ENCODE data around the gene NQO2.
"Not testable (repeated sequence)": the region's sequence is repeated elsewhere in the genome, so short reads cannot be mapped to it uniquely, and the experiment has no call there.

NQO2 gene

DNA sequence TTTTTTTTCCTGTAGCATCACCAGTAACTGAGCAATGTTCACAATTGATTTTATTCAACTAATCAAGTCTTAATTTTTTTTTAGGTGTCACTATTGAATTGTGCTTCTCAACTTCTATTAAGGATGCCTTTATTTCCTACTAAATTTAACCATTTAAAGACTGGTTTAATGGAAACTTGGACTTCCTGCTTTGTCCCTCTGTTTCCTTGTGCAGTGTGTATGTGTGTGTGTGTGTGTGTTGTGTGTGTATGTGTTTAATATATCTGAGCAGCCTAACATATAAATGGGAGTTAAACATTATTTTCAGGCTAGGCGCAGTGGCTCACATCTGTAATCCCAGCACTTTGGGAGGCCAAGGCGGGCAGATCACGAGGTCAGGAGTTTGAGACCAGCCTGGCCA, 30.1 kb upstream of the NQO2 start:
- DNase-seq (ENCODE audit: low read depth in 3 of 3, low spot score in 1 of 3), result no peak

DNA sequence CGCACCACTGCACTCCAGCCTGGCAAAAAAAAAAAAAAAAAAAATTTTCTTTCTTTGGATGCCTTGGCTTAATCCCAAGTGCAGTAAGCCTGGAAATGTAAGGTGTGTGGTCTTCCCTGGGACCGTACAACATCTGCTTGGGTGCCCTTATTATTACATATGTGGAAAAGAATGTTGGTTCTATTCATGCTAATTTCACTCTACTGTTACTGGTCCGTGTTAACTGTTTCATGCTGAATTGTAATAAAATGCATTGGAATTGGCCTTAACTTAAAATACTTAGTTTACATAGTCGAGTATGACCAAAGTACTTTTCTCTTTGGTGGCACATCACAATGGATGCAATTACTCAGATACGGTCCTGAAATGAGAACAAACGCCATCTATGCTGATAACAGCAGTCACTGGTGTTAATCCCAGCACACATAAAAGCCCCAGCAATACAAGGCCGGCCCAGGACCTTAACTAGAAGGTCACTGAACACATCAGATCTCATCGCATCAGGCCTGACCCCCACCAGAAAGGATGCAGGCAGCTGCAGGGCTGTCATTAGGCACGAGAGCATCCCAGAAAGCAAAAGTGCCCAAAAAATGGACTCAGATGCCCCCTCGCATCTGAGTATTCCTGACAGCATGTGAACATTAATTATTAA, 29.5 kb upstream of the NQO2 start:
- no peak for DNase-seq (ENCODE audit: low read depth in 3 of 3, low spot score in 1 of 3)

DNA sequence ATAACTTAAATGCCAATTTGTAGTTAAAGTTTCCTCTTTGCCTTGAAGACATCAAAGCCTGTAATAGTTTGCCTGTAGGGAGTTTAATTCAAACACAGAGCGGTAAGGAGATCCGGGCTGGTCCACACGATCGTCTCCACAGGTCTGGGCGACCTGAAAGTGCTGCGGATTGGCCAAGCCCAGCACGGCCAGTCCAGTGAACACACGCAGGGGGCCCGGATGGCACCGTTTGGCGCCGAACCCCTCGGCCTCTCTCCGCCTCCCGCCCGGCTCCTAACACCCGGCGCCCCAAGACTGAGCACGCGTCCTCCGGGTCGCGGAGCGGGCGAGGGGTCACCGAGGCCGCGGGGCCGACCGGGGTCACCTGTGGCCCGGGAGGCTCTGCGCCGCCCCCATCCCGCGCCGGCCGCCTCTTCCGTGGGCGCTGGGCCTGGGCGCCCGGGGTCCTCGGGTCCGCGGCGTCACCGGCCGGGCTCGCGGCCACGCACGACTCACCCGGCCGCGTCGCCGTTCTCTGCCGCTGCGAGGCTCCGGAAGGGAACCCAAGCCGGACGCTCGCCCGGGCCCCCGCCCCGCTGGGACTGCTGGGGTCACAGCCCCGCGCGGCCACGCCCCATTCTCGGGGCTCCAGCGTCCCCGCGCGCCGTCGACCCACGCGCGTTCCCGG, 28.8 kb upstream of the NQO2 start:
- peak in 1 of 3 donors; percentile 36 for DNase-seq (ENCODE audit: low read depth in 3 of 3, low spot score in 1 of 3)

DNA sequence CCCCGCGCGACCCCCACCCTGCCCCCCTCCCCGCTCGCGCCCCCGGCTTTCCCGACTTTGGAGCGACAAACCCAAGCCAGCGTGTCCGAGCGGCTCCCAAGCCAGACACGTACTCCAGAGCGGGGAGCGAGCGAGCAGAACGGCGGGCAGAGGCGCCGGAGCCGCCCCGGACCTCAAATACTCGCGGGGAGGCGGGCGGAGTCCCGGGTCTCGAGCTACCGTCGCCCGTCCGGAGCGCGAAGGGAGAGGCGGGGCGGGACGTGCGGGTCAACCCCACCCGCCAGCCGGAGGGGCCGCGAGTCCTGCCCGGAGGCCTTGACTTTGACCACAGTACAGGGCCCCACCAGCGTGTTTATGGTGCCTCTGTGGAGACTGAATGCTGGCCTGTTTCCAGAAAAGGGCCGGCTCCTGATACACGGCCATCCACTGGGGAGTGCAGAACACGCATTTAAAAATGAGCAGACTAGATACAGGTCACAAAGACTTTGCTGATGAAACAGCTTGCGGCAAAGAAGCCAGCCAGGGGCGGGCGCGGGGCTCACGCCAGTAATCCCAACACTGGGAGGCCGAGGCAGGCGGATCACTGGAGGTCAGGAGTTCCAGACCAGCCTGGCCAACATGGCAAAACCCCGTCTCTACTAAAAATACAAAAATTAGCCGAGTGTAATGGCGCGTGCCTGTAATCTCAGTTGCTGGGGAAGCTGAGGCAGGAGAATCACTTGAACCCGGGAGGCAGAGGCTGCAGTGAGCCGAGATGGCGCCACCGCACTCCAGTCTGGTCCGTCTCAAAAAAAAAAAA, 28.1 kb upstream of the NQO2 start, which contains the start of gene SERPINB6:
Gene SERPINB6 (minus strand): TSS at position 148 of the 799 bp plus-strand sequence. CDS start 12,235 bp downstream, outside the sequence.
- no peak for DNase-seq (ENCODE audit: low read depth in 3 of 3, low spot score in 1 of 3)

DNA sequence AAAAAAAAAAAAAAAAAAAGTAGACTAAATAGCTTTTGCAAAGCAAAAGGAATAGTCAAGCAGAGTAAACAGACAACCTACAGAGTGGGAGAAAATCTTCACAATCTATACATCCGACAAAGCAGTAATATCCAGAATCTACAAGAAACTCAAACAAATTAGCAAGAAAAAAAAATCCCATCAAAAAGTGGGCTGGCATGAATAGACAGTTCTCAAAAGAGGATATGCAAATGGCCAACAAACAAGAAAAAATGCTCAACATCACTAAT, 27.5 kb upstream of the NQO2 start:
- not testable (repeated sequence) for DNase-seq (ENCODE audit: low read depth in 3 of 3, low spot score in 1 of 3)

DNA sequence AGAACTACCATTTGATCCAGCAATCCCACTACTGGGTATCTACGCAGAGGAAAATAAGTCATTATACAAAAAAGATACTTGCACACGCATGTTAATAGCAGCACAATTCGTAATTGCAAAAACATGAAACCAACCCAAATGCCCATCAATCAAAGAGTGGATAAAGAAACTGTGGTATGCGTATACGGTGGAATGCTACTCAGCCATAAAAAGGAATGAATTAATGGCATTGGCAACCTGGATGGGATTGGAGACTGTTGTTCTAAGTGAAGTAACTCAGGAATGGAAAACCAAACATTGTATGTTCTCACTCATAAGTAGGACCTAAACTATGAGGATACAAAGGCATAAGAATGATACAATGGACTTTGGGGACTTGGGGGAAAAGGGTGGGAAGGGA, 27.0 kb upstream of the NQO2 start:
- not testable (repeated sequence) for DNase-seq (ENCODE audit: low read depth in 3 of 3, low spot score in 1 of 3)

DNA sequence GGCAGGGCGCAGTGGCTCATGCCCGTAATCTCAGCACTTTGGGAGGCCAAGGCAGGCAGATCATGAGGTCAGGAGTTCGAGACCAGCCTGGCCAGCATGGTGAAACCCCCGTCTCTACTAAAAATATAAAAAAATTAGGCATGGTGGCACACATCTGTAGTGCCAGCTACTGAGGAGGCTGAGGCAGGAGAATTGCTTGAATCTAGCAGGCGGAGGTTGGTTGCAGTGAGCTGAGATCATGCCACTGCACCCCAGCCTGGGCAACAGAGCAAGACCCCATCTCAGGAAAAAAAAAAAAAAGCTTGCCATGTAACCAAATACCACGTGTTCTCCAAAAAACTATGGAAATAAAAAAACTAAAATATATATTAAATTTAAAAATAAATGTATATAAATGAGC, 26.5 kb upstream of the NQO2 start:
- not testable (repeated sequence) for DNase-seq (ENCODE audit: low read depth in 3 of 3, low spot score in 1 of 3)

DNA sequence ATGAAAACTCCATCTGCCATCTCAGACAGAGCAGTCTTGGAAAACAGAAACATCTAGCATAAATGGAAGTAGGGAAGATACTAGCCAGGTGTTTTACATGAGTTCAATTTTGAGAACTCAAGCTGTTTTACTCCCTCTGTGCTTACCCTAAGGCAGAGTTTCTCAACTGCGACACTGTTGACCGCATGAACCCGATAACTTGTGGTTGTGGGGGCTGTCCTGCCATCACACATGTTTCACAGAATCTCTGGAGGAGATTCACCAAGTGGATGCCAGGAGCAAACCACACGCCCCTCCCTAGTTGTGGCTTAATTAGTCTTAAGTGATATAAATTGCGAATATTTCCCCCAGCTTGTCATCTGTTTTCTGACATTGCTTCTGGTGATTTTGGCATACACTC, 26.0 kb upstream of the NQO2 start:
- no peak for DNase-seq (ENCODE audit: low read depth in 3 of 3, low spot score in 1 of 3)

DNA sequence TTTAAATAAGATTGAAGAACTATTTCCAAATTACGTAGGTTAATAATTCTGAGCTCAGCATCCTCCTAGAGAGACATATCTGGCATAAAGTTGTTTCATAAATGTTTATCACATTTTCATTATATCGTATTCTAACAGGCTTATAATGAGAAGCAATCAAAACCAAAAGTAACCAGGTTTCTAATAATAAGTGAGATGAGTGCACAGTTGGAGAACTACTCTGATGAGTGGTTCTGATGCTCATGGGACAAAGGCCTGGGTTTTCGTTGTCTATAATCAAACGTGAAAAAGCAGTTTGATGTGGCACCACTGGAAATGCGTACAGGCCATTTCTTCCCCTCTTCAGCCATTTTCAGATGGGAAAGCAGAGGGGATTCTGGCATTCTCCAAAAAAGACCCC, 23.6 kb upstream of the NQO2 start:
- DNase-seq (ENCODE audit: low read depth in 3 of 3, low spot score in 1 of 3), result no peak

DNA sequence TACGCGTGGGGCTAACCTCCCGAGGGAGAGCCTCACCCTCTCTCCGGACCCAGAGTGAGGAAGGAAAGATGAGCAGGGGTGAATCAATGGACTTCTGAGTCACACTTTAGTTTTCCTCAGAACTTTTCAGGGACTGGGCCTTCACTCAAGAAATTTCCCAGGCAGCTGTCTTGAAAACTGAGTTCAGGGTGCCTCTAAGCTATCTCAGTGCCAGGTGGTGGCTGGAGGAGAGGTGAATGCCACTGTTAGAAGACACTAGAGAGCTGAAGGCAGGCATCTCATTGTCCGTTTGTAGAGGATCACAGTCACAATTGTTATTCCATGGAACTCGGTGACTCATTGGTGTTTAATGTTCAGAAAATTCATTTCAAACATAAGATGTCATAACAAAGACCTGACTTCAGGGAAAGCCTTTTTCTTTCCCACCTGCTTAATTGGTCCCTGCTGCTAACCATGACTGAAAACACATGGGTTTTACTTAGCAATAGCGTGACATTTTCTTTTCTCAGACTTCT, 23.1 kb upstream of the NQO2 start:
- DNase-seq (ENCODE audit: low read depth in 3 of 3, low spot score in 1 of 3), result no peak

DNA sequence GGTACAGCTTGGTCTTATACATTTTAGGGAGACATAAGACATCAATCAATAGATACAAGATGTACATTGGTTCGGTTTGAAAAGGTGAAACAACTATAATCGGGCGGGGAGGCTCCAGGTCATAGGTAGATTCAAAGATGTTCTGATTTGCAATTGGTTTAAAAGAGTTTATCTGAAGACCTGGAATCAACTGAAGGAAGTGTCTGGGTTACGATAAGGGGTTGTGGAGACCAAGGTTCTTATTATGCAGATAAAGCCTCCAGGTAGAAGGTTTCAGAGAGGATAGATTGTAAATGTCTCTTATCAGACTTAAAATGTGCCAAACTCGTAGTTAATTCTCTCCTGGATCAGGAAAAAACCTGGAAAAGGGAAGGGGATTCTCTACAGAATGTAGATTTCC, 22.4 kb upstream of the NQO2 start:
- DNase-seq (ENCODE audit: low read depth in 3 of 3, low spot score in 1 of 3), result no peak

DNA sequence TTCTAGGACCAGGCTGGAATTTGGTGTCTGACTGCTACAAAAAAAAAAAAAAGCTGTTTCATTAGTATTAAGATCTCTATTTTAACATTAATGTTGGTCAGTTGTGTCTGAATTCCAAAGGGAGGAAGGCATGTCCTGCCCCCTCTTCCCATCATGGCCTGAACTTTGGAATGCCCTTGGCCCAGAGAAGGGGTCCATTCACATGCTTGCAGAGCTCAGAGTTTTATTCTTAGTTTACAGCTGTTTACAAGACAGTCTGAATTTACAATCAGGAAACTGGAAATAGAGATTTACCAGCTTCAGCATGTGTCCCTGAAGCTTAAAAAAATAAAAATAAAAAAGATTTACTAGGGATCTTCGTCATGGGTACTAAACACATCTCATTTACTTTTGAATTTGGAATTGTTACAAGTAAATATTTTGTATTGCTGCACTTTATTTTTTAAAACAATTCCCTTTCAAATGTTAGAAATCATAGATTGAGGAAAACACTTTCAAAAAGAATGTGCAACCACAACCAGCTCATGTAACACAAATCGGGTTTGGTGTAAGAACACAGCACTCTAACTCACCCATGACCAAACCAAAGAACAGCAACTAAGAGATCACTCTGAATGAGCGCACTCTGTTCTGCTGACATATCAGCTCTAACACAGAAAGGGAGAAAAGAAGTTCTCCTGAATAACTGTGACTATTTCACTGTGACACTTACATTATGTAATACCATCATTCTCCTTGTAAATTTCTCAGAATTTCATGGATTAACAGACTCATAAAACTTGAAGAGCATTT, 21.7 kb upstream of the NQO2 start:
- DNase-seq (ENCODE audit: low read depth in 3 of 3, low spot score in 1 of 3), result no peak

DNA sequence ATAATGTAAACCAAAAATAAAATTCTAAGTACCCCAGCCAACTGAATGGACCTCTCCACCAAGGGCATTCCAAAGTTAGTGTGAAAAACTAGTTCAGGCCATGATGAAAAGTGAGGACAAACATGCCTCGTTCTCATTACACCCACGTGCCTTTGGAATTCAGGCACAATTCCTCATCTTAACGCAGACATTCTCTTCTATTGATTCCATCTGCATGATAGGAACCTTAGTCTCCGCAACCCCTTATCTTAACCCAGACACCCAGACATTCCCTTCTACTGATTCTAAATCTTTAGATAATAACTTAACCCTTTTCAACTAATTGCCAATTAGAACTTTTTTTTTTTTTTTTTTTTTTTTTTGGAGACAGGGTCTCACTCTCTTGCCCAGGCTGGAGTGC, 20.8 kb upstream of the NQO2 start:
- no peak for DNase-seq (ENCODE audit: low read depth in 3 of 3, low spot score in 1 of 3)

DNA sequence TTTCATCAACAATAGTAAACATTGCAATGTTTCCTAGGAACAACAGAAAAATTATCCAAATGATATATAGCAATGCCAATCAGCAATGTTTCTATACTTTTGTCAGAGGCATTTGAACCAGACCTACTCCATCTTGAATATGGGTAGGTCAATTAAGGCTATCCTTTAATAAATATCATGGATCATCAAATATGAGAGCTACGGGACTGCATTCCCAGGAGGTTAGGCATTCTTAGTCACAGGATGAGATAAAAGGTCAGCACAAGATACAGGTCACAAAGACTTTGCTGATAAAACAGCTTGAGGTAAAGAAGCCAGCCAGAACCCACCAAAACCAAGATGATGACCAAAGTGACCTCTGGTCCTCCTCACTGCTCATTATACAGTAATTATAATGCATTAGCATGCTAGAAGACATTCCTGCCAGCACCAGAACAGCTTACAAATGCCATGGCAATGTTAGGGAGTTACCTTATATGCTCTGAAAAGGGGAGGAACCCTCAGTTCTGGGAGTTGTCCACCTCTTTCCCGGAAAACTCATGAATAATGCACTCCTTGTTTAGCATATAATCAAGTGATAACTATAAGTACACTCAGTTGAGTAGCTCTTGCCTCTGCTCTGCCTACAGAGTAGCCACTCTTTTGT, 19.8 kb upstream of the NQO2 start:
- DNase-seq (ENCODE audit: low read depth in 3 of 3, low spot score in 1 of 3), result no peak

DNA sequence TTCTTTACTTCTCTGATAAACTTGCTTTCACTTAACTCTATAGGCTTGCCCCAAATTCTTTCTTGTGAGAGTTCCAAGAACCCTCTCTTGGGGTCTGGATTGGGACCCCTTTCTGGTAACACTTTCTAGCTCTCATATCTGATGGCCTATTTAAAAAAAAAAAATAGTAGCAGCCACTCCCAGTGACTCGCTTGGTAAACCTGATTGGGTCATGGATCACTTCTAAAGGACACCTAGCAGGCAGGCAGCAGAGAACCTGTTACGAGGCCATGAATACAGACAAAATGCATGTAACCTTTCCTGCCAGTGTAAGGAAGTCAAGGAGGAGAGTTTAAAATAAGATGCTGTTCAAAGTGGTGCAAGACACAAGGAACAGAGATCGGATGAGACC, 19.2 kb upstream of the NQO2 start:
- DNase-seq (ENCODE audit: low read depth in 3 of 3, low spot score in 1 of 3), result no peak

DNA sequence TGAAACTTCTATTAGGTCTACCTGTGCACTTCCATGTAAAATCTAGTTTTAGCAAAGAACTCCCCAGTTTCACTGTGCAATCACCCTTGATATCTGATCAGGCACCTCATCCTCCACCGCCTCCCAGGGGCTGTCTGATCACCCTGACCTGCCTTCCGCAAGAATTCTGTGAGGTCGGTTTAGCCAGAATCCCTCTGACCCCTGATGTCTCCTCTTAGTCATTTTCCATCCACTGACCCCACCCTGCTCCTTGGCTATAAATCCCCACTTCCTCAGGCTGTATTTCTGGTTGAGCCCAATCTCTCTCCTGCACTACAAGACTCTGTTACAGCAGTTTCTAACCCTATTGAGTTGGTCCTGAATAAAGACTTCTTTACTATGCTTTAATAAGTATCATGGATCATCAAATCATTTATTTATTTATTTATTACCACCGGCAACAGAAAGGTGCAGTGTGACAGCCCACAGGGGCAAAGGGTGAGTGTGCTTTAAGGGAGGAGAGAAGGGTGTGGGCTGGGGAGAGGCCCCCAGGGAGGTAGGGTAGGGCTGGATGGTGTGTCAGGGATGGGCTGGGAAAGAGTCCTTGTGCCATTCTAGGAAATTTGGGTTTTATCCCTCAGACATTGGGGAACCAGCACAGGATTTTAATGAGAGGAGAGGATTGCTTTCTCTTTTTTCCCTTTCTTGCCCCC, 17.1 kb upstream of the NQO2 start:
- no peak for DNase-seq (ENCODE audit: low read depth in 3 of 3, low spot score in 1 of 3)

DNA sequence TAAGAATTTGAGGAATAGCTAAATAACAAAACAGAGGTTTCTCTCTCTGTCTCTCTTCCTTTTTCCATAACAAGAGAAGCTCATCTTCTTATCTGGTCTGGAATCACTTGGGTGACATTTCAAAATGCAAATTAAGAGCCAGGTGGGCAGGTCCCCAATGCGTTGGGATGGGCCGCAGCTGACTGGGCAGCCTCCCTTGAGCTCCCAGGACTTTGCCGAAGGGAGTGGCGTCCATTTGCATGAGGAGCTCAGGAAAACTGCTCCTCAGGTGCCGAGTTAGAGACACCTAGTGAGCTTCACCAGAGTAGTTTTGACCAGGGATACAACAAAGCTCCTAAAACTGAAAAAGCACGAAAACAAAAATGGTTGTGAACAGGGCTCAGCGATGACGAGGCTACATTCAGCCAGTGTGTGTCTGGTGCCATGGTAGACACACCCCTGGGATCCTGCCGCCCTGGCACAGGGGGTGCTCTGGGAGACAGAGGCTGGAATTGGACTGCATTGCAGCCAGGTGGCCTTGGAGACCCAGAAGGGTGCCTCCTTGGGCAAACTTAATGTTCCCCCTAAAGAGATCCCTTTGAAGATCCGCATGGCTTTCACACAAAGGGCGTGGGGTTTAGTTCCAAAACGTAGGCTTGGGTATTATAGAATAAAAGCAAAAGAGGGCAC, 14.8 kb upstream of the NQO2 start:
- DNase-seq (ENCODE audit: low read depth in 3 of 3, low spot score in 1 of 3), result no peak

DNA sequence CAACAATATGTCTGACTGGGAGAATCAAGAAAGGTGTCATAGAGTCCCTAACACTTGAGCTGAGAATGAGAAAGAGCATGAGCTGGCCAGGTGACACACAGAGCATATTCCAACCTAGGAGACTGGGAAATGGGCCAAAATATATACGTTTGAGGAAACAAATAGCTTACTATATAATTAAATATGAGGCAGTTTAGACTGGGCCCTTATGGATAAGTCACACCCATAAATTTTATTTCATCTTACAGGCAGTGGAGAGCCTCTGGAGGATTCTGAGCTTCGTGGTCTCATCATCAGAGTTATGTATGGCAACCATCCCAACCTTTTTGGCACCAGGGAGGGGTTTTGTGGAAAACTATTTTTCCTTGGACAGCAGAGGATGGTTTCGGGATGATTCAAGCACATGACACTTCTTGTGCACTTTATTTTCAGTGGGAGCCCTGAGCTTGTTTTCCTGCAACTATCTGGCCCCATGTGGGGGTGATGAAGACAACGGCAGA, 12.9 kb upstream of the NQO2 start:
- no peak for DNase-seq (ENCODE audit: low read depth in 3 of 3, low spot score in 1 of 3)

DNA sequence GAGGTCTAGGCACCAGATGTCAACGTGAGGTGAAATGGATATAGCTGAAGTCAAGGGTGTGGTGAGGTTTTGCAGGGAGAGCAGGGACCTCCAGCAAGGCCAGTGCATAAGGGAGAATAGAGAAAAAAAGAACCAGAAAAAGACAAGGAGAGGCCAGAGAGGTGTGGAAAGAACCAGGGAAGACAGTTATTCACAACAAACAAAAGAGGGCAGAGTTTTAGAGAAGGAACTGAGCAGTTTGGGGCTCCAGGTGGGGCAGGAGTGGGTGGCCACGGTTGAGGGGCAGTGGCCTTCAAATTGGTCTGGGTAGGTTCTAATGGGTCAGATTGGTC, 11.6 kb upstream of the NQO2 start:
- DNase-seq (ENCODE audit: low read depth in 3 of 3, low spot score in 1 of 3), result no peak
